HepG2 (cell line): Measurements from ENCODE around the gene EFCAB8. TPM values are rescaled to one million over a fixed set of nuclear protein-coding genes. Genes with fewer than 3 reads are reported as not detected.

Source experiments
- FOXK2 ChIP-seq: fragments of 450-650 bp; IDR thresholded peaks from 2 replicates; pipeline ENCODE4 v1.6.1; 2016
- MTA3 ChIP-seq: sonication (generic); formaldehyde crosslinking; IDR thresholded peaks from 2 replicates; pipeline ENCODE4 v1.4.0; 2020; ENCODE audit warnings: missing genetic modification reagents
- NCOA2 ChIP-seq: sonication (generic); formaldehyde crosslinking; IDR thresholded peaks from 2 replicates; pipeline ENCODE4 v1.8.0; 2022; ENCODE audit warnings: inconsistent platforms
- NFIC ChIP-seq: IDR thresholded peaks from 2 replicates; pipeline ENCODE4 v1.6.1; 2012; ENCODE audit warnings: mild to moderate bottlenecking, low read length, inconsistent platforms
- NFYB ChIP-seq: sonication (generic); formaldehyde crosslinking; IDR thresholded peaks from 2 replicates; pipeline ENCODE4 v1.4.0; 2020; ENCODE audit warnings: missing genetic modification reagents
- NONO ChIP-seq, 2 experiments: fragments of 450-650 bp in 1 of 2; sonication (generic) in 1 of 2; formaldehyde crosslinking in 1 of 2; IDR thresholded peaks in 1 of 2; conservative IDR thresholded peaks in 1 of 2; 2 replicates each; pipeline versions ENCODE4 v1.6.1 to v1.8.0; 2017 to 2022; ENCODE audit warnings: mild to moderate bottlenecking in 1 of 2, missing genetic modification reagents in 1 of 2, moderate library complexity in 1 of 2
- TCF7L2 ChIP-seq: IDR thresholded peaks from 2 replicates; pipeline ENCODE4 v1.6.1; 2011; ENCODE audit warnings: mild to moderate bottlenecking, low read depth, low read length, moderate library complexity
- ZFP36L2 ChIP-seq: sonication (generic); formaldehyde crosslinking; IDR thresholded peaks from 2 replicates; pipeline ENCODE4 v1.4.0; 2020; ENCODE audit warnings: missing genetic modification reagents
- ZFP82 ChIP-seq: sonication (generic); formaldehyde crosslinking; IDR thresholded peaks from 2 replicates; pipeline ENCODE4 v1.5.1; 2020; ENCODE audit warnings: mild to moderate bottlenecking, missing genetic modification reagents, borderline replicate concordance
- ZNF160 ChIP-seq: sonication (generic); formaldehyde crosslinking; IDR thresholded peaks from 2 replicates; pipeline ENCODE4 v1.8.0; 2022; ENCODE audit warnings: mild to moderate bottlenecking, inconsistent platforms, missing genetic modification reagents
- polyA plus RNA-seq, 8 experiments: library from polyadenylated mRNA; depleted of rRNA in 3 of 8; stranded (reverse) in 7 of 8; unstranded in 1 of 8; fragments of >200 nt; fragmentation: Illumina TruSeq in 4 of 8; extraction: Trizol in 4 of 8; gene quantifications; 2 replicates each; pipeline versions ENCODE4 v1.2.1 to v1.2.3, GENCODE V29; 2011 to 2016; ENCODE audit warnings: low read depth in 4 of 8, missing spikeins in 1 of 8, mixed read lengths in 1 of 8; ENCODE audit not compliant: insufficient read depth in 1 of 8
- total RNA-seq, 5 experiments: library from RNA; depleted of rRNA; stranded (reverse); fragments of >200 nt; fragmentation: Illumina TruSeq; extraction: Trizol; gene quantifications; 2 replicates each; pipeline ENCODE4 v1.2.3, GENCODE V29; 2016; ENCODE audit warnings: low read depth in 1 of 5
- TF ChIP-seq, protein P1 (sequence below): sonication (generic); formaldehyde crosslinking; IDR thresholded peaks from 2 replicates; pipeline ENCODE4 v1.4.0; 2020; ENCODE audit warnings: missing genetic modification reagents
- TF ChIP-seq, protein P2 (sequence below): sonication (generic); formaldehyde crosslinking; IDR thresholded peaks from 2 replicates; pipeline ENCODE4 v1.8.1; 2022; ENCODE audit warnings: mild to moderate bottlenecking, missing genetic modification reagents
- TF ChIP-seq, protein P3 (sequence below): IDR thresholded peaks from 2 replicates; pipeline ENCODE4 v1.6.1; 2016; ENCODE audit warnings: mild to moderate bottlenecking, missing biosample characterization, missing genetic modification reagents
- TF ChIP-seq, protein P4 (sequence below): sonication (generic); formaldehyde crosslinking; IDR thresholded peaks from 2 replicates; pipeline ENCODE4 v1.8.0; 2023; ENCODE audit warnings: mild to moderate bottlenecking, missing genetic modification reagents
- TF ChIP-seq, protein P5 (sequence below): fragments of 450-650 bp; IDR thresholded peaks from 2 replicates; pipeline ENCODE4 v1.6.1; 2017
- TF ChIP-seq, protein P6 (sequence below): sonication (generic); formaldehyde crosslinking; conservative IDR thresholded peaks from 2 replicates; pipeline ENCODE4 v1.8.0; 2022; ENCODE audit warnings: mild to moderate bottlenecking, moderate library complexity, missing genetic modification reagents

The EFCAB8 gene
- total and polyA plus RNA-seq, 2 of the 13 experiments (the other 11 are each of a cell fraction or from before 2014, with no cell fraction given): 0.15 to 0.22 TPM

DNA sequence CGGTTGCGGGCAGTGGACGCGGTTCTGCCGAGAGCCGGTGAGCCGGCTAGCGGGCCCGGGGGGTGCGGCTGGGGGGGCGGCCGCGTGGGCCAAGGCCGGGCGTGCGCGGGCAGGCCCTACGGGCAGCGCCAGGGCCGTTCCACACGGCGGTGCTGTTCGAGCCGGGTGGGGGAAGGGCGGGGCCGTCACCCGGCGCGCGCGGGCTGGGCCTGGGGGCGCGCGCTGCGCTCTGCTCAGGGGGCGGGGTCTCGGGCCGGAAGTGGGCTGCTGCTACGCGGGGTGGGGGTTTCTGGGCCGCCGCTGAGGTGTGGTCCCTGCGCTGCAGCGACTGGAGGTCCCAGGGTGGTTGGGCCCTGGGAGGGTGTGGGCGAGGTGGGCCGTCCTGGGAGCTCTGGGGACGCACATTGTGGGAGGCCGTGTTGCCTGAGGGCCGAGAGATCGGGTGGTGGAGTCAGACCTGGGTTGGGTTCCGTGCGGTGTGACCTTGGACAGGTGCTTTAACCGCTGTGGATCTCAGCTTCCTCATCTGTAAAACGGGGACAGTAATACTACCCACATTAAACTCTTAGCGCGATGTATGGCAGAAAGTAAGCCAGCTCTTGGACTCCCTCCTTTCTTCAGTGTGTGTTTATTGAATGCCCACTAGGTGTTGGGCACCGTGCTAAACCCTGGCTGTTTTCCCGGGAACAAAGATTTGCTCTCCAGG lies 38.6 kb upstream of the EFCAB8 start (continued):
- TF ChIP-seq, protein P1, sequence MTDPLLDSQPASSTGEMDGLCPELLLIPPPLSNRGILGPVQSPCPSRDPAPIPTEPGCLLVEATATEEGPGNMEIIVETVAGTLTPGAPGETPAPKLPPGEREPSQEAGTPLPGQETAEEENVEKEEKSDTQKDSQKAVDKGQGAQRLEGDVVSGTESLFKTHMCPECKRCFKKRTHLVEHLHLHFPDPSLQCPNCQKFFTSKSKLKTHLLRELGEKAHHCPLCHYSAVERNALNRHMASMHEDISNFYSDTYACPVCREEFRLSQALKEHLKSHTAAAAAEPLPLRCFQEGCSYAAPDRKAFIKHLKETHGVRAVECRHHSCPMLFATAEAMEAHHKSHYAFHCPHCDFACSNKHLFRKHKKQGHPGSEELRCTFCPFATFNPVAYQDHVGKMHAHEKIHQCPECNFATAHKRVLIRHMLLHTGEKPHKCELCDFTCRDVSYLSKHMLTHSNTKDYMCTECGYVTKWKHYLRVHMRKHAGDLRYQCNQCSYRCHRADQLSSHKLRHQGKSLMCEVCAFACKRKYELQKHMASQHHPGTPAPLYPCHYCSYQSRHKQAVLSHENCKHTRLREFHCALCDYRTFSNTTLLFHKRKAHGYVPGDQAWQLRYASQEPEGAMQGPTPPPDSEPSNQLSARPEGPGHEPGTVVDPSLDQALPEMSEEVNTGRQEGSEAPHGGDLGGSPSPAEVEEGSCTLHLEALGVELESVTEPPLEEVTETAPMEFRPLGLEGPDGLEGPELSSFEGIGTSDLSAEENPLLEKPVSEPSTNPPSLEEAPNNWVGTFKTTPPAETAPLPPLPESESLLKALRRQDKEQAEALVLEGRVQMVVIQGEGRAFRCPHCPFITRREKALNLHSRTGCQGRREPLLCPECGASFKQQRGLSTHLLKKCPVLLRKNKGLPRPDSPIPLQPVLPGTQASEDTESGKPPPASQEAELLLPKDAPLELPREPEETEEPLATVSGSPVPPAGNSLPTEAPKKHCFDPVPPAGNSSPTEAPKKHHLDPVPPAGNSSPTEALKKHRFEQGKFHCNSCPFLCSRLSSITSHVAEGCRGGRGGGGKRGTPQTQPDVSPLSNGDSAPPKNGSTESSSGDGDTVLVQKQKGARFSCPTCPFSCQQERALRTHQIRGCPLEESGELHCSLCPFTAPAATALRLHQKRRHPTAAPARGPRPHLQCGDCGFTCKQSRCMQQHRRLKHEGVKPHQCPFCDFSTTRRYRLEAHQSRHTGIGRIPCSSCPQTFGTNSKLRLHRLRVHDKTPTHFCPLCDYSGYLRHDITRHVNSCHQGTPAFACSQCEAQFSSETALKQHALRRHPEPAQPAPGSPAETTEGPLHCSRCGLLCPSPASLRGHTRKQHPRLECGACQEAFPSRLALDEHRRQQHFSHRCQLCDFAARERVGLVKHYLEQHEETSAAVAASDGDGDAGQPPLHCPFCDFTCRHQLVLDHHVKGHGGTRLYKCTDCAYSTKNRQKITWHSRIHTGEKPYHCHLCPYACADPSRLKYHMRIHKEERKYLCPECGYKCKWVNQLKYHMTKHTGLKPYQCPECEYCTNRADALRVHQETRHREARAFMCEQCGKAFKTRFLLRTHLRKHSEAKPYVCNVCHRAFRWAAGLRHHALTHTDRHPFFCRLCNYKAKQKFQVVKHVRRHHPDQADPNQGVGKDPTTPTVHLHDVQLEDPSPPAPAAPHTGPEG (CRISPR knock-in tag): peak; percentile 79
- TF ChIP-seq ZFP36L2 (CRISPR knock-in tag): no peak
- TF ChIP-seq ZFP82 (CRISPR knock-in tag): no peak; the same call in 1 of the 2 replicates
- TF ChIP-seq, protein P2, sequence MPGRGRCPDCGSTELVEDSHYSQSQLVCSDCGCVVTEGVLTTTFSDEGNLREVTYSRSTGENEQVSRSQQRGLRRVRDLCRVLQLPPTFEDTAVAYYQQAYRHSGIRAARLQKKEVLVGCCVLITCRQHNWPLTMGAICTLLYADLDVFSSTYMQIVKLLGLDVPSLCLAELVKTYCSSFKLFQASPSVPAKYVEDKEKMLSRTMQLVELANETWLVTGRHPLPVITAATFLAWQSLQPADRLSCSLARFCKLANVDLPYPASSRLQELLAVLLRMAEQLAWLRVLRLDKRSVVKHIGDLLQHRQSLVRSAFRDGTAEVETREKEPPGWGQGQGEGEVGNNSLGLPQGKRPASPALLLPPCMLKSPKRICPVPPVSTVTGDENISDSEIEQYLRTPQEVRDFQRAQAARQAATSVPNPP (CRISPR knock-in tag): peak; percentile 52; the same call in 1 of the 2 replicates
- TF ChIP-seq, protein P3, sequence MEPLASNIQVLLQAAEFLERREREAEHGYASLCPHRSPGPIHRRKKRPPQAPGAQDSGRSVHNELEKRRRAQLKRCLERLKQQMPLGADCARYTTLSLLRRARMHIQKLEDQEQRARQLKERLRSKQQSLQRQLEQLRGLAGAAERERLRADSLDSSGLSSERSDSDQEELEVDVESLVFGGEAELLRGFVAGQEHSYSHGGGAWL (CRISPR knock-in tag): peak; percentile 86; the same call in 1 of the 2 replicates
- TF ChIP-seq NFYB (CRISPR knock-in tag): no peak
- TF ChIP-seq, protein P4, sequence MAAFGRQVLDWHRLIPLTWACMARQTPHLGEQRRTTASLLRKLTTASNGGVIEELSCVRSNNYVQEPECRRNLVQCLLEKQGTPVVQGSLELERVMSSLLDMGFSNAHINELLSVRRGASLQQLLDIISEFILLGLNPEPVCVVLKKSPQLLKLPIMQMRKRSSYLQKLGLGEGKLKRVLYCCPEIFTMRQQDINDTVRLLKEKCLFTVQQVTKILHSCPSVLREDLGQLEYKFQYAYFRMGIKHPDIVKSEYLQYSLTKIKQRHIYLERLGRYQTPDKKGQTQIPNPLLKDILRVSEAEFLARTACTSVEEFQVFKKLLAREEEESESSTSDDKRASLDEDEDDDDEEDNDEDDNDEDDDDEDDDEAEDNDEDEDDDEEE (CRISPR knock-in tag): no peak
- TF ChIP-seq FOXK2: no peak
- TF ChIP-seq, protein P5, sequence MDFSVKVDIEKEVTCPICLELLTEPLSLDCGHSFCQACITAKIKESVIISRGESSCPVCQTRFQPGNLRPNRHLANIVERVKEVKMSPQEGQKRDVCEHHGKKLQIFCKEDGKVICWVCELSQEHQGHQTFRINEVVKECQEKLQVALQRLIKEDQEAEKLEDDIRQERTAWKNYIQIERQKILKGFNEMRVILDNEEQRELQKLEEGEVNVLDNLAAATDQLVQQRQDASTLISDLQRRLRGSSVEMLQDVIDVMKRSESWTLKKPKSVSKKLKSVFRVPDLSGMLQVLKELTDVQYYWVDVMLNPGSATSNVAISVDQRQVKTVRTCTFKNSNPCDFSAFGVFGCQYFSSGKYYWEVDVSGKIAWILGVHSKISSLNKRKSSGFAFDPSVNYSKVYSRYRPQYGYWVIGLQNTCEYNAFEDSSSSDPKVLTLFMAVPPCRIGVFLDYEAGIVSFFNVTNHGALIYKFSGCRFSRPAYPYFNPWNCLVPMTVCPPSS: no peak
- TF ChIP-seq NFIC: no peak; the same call in 1 of the 2 replicates
- 0 out of 2 replicates have a peak, but pooled peaks have one; percentile 28 for TF ChIP-seq ZNF160 (CRISPR knock-in tag)
- TF ChIP-seq, protein P6, sequence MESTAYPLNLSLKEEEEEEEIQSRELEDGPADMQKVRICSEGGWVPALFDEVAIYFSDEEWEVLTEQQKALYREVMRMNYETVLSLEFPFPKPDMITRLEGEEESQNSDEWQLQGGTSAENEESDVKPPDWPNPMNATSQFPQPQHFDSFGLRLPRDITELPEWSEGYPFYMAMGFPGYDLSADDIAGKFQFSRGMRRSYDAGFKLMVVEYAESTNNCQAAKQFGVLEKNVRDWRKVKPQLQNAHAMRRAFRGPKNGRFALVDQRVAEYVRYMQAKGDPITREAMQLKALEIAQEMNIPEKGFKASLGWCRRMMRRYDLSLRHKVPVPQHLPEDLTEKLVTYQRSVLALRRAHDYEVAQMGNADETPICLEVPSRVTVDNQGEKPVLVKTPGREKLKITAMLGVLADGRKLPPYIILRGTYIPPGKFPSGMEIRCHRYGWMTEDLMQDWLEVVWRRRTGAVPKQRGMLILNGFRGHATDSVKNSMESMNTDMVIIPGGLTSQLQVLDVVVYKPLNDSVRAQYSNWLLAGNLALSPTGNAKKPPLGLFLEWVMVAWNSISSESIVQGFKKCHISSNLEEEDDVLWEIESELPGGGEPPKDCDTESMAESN (CRISPR knock-in tag): peak; percentile 89
- no peak for TF ChIP-seq TCF7L2
- TF ChIP-seq NONO (IDR thresholded peaks at IDR 0.05): no peak
- peak; percentile 88 for TF ChIP-seq NONO (CRISPR knock-in tag; conservative IDR thresholded peaks at IDR 0.05)
- TF ChIP-seq MTA3 (CRISPR knock-in tag): no peak
- peak; percentile 56; the same call in 1 of the 2 replicates for TF ChIP-seq NCOA2
